Epithelial cell of proximal tubule (primary cell): ENCODE measurements around the gene ACAD9. TPM values are rescaled to one million over a fixed set of nuclear protein-coding genes. Genes with fewer than 3 reads are reported as not detected.

Experiments used
- DNase-seq: peaks from one replicate; pipeline ENCODE4 v3.0.0-alpha.2; 2011; ENCODE audit warnings: low read depth
- H3K4me3 ChIP-seq: 2 replicates; pipeline ENCODE4 v1.5.1; 2011; ENCODE audit warnings: low read depth, mild to moderate bottlenecking, low read length
- total RNA-seq: library from RNA; depleted of rRNA; stranded (reverse); fragments of >200 nt; gene quantifications from 2 replicates; pipeline ENCODE4 v1.2.3, GENCODE V29; 2015
- TF ChIP-seq, protein P1 (sequence below): conservative IDR thresholded peaks from 2 replicates; pipeline ENCODE4 v1.5.1; 2012; ENCODE audit warnings: low read depth, mild to moderate bottlenecking, low read length

Gene ACAD9
- total RNA-seq, 1 donor from 2014 or later: 42.8 TPM

DNA sequence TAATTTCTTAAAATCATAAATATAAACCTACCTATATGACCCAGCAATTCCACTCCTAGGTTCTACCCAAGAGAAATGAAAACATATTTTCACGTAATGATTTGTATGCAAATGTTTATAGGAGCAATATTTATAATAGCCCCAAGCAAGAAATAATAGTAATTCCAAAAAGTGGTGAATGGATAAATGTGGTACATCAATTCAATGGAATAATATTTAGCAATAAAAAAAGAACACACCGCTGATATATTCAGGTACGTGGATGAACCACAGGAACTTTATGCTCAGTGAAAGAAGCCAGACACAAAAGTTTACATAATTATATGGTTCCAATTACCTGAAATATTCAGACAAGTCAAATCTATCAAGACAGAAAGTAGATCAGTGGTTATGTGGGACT, 49.9 kb downstream of the ACAD9 start:
- no peak overlapping the region for H3K4me3 ChIP-seq
- DNase-seq: no peak
- TF ChIP-seq, protein P1, sequence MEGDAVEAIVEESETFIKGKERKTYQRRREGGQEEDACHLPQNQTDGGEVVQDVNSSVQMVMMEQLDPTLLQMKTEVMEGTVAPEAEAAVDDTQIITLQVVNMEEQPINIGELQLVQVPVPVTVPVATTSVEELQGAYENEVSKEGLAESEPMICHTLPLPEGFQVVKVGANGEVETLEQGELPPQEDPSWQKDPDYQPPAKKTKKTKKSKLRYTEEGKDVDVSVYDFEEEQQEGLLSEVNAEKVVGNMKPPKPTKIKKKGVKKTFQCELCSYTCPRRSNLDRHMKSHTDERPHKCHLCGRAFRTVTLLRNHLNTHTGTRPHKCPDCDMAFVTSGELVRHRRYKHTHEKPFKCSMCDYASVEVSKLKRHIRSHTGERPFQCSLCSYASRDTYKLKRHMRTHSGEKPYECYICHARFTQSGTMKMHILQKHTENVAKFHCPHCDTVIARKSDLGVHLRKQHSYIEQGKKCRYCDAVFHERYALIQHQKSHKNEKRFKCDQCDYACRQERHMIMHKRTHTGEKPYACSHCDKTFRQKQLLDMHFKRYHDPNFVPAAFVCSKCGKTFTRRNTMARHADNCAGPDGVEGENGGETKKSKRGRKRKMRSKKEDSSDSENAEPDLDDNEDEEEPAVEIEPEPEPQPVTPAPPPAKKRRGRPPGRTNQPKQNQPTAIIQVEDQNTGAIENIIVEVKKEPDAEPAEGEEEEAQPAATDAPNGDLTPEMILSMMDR: no peak

DNA sequence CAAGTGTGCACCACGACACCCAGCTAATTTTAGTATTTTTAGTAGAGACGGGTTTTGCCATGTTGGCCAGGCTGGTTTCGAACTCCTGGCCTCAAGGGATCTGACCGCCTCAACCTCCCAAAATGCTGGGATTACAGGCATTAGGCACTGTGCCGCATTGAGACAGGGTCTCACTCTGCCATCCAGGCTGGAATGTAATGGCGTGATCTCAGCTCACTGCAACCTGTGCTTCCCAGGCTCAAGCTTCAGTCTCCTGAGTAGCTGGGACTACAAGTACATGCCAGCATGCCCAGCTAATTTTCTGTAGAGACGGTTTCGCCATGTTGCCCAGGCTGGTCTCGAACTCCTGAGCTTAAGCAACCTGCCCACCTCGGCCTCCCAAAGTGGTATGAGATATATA, 51.6 kb downstream of the ACAD9 start:
- H3K4me3 ChIP-seq: no peak overlapping the region
- TF ChIP-seq, protein P1: no peak
- no peak for DNase-seq

- TF ChIP-seq, protein P1: no peak
- no peak for DNase-seq
- no peak overlapping the region for H3K4me3 ChIP-seq
Measured at GRCh38 chr3:128932516-128933212, 53.2 kb downstream of the ACAD9 start.

GRCh38 chr3:128933213-128933921, 53.9 kb downstream of the ACAD9 start:
- H3K4me3 ChIP-seq: no peak overlapping the region
- TF ChIP-seq, protein P1: no peak
- DNase-seq: no peak

DNA sequence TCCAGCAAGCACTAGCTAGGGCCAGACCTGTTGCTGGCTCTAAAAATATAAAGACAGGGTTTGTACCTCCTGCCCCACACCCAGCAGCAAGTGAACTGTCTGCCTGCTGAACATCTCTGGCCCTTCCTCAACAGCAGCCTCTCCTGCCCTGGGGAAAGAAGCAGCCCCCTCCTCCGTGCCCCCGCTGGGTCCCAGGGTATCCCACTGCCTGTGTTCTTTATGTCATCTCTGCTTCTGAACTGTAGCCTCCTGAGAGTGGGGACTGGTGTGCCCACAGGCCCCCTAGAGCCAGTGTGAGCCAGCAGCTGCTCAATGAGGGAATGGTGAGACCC, 54.5 kb downstream of the ACAD9 start:
- DNase-seq: no peak
- TF ChIP-seq, protein P1: no peak
- no peak overlapping the region for H3K4me3 ChIP-seq

DNA sequence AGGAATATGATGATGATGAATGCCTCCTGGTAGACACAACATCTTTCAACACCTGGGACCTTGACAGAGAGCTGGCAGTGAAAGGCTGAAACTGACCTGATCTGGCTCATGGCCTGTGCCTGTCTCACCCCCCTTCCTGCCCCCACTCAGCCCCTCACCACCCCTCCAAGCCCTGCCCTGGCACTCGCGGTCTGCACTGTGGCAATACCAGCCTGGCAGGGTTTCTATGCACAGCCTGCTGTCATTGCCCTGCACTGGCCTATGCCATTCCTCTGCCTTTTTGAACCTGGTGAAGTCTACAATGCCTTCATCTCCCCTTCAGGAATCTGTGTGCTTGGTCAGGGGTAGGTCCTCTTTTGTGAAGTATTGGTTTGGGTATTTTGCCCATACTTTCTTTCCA, 56.5 kb downstream of the ACAD9 start:
- no peak overlapping the region for H3K4me3 ChIP-seq
- TF ChIP-seq, protein P1: no peak
- DNase-seq: no peak

GRCh38 chr3:128936341-128936740, 56.9 kb downstream of the ACAD9 start:
- DNase-seq: no peak
- TF ChIP-seq, protein P1: no peak
- no peak overlapping the region for H3K4me3 ChIP-seq
